Erythroblast (primary cell): Measurements from ENCODE around the gene MAP2.

Experiments
- GATA1 ChIP-seq: IDR thresholded peaks from 2 replicates; pipeline ENCODE4 v1.6.1; 2011; ENCODE audit warnings: low read depth, mild to moderate bottlenecking, control low read depth, low read length, moderate library complexity
- POLR2A ChIP-seq: IDR thresholded peaks from 2 replicates; pipeline ENCODE4 v1.6.1; 2011; ENCODE audit warnings: mild to moderate bottlenecking, low read length

DNA sequence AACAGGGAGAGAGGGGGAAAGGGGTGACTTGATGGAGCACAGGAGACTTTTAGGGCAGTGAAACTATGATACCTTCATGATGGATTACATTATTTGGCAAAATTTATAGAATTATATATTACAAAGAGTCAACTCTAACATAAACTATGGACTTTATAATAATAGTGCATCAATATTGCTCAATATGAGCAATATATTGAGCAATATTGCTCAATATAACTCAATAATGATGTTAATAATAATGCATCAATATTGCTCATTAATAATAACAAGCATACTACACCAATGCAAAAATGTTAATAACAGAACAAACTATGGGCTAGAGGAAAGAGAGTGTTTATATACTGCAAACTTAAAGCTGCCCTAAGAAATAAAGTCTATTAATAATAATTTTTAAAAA, 344.7 kb downstream of the MAP2 start:
- TF ChIP-seq POLR2A (no peak), GATA1 (no peak)
